GOT3 (cell line): ENCODE results near the gene ABCA8.
"Not testable (repeated sequence)": the region's sequence is repeated elsewhere in the genome, so short reads cannot be mapped to it uniquely, and the experiment has no call there.

Source experiments
- DNase-seq: peaks from one replicate; lab custom pipeline; 2025; ENCODE audit warnings: mixed read lengths; lab: John Stamatoyannopoulos, UW

ABCA8 gene

DNA sequence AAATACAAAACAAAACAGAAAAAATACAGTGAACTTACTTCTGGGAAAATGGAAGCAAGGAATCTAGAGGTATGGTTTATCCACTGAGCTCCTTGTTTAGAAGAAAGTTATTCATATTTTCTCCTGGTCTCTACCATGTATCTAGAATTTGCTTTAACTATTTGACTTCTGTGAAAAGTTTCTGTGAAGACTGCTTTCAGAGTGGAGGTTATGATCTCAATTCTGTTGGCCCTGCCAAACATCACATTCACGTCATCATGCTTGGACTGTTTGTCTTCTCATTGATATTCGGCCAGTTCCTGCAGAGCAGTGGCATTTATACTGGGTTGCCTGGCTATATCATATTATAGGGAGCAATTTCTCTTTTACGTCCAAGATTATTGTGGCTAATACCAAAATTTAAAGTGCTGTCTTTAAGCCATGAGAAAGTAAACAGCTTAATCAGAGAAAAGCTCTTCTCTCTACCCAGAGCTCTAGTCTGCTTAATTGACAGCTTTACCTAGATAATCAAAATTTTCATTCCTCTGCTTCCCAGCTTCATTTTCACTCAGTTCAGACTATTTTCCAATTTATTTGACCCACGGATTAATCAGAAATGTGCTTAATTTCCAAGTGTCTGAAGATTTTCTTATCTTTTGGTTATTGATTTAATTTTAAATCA, at the start of gene ABCA8:
Gene ABCA8, minus strand, starts transcription at position 212 of the 661 bp plus-strand sequence. CDS start 13,358 bp downstream, outside the sequence.
- DNase-seq, result no peak

DNA sequence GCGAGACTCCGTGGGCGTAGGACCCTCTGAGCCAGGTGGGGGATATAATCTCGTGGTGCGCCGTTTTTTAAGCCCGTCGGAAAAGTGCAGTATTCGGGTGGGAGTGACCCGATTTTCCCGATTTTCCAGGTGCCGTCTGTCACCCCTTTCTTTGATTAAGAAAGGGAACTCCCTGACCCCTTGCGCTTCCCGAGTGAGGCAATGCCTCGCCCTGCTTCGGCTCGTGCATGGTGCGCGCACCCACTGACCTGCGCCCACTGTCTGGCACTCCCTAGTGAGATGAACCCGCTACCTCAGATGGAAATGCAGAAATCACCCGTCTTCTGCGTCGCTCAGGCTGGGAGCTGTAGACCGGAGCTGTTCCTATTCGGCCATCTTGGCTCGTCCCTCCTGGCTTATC, 49.6 kb upstream of the ABCA8 start:
- DNase-seq, result not testable (repeated sequence)

- not testable (repeated sequence) for DNase-seq
Observed at GRCh38 chr17:68999743-69000142, 44.6 kb upstream of the ABCA8 start.

DNA sequence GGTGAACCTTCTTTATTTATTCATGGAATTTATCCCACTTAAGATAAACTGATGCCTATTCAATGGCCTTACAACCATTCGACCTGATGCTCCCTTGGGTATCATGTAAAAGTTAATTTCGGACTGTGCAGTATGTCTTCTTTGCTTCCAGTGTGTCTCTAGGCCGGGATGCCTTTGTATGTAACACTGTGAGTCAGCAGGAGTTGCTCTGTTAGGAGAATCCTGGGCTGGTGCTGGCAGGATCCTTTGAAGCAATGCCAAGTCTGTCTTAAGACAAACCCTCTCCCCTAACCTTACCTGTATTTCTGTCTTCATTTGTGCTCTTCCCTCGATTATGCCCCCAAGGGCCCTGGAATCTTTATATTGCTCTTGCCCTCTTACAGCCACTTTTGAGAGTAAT, 37.9 kb upstream of the ABCA8 start:
- DNase-seq, result no peak

DNA sequence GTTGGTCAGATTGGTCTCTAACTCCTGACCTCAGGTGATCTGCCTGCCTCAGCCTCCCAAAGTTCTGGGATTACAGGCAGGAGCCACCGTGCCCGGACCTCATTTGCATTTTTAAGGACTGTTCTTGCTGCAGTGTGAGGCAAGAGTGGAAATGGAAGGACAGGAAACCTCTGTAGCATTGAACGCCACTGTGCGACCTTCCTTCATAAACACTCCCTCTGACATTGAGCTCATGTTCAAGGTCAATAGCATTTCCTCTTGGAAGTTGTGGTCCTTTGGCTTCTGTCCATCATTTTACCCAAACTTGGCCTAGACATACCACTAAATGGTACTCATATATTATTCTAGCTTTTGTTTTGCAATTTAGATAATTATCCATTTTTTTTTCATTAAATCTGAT, 32.8 kb upstream of the ABCA8 start:
- no peak for DNase-seq

GRCh38 chr17:68981288-68981687, 26.1 kb upstream of the ABCA8 start:
- peak; percentile 45 for DNase-seq

DNA sequence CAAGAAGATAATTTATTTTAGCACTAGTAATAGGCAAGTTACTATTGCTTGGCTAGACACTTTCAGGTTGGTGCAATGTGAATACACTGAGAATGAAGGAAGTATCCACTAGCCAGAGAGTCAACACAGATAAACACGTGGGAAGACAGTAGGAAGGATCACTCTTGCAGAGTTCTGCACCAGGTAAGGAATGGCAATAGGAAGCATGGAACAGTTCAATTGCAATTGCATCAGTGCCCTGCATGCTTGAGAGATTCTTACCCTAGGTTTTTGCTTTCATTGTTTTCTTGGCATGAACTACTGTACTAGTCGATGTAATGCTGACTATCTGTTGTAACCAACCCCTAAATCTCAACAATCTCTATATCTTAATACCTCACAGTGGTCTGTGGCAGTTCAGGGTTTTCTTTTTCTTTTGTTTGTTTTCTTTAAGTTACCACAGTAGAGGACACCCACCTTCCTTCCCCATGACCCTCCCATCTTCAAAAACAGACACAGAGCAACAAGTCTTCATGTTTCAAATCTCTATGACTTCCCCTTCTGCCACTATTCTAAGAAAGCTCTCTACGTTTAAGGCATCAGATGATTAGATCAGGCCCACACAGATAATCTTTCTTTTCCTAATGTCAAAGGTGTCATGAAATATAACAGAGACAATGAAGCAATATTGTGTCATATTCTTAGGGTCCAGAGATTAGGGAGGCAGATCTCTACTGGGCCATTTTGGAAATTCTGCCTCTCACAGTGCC, 18.1 kb upstream of the ABCA8 start:
- no peak for DNase-seq

DNA sequence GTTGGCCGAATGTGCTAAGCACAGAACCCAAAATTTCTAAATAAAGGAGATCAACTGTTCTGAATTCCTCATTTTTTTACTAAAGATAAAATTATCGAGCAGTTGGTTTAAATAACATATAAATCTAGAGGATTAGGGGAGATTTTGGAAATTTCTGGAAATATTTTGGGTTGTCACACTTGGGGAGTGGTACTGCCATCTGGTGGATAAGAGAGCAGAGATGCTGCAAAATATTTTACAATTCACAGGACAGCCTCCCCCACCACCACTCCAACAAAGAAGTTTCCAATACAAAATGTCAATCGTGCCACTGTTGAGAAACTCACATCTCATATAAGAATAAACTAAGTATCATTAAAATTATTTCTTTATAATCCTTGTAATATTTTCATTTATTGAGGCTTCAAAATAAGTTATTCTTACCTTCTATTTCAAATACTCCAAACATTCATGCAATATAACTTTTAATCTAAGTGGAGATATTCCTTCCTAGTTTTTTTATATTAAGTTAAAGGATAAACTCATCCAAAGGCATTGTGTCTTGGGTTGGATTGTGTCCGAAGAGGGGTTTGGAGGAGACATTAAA, 17.0 kb upstream of the ABCA8 start:
- no peak for DNase-seq

- no peak for DNase-seq
Observed at GRCh38 chr17:68969101-68969500, 13.9 kb upstream of the ABCA8 start.

DNA sequence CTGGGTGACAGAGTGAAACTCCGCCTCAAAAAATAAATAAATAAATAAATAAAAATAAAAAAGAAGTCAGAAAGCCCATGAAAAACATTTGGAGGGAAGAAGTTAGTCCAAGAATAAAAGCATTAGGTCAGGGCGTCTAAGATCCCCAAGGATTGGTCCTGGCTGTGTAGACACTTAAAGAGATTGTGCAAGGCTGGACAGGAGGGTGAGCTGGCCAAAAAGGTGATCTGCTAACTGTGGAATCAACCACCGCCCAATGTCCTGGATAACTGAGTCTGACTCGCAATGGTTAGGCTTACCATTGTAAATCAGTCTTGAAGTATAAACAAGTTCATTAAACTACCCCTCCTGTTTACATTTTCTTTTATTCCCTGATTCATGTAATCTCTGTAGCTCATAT, 8.8 kb upstream of the ABCA8 start:
- DNase-seq, result no peak

DNA sequence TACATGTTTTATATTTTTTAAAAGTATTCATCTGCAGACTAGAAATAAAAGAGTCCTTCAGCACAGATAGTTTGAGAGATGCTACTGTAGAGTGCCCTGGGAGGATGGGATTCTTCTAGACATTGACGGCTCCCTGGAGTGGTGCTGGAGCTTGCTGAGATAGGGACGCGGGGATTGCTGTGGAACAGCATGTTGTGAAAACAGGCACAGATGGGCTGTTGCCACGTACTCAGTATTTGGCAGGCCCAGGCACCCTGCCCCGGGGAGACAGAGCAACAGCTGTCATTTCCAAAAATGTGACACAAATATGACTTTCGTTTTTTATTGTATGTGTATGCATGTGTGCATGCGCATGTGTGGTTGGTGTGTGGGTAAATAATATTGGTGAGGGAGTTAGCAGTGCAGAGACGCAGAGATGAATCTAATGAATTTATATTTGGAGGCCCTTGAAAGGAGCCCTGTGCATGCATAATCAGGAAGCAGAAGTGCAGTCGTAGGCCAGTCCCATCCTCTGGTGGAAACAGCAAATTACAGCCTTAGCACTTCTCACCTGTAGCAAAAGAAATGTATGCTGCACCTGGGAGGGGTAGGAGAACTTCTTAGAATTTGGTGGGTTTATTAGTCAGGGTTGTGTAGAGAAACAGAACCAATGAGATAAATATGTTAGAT, 6.2 kb upstream of the ABCA8 start:
- DNase-seq, result no peak

DNA sequence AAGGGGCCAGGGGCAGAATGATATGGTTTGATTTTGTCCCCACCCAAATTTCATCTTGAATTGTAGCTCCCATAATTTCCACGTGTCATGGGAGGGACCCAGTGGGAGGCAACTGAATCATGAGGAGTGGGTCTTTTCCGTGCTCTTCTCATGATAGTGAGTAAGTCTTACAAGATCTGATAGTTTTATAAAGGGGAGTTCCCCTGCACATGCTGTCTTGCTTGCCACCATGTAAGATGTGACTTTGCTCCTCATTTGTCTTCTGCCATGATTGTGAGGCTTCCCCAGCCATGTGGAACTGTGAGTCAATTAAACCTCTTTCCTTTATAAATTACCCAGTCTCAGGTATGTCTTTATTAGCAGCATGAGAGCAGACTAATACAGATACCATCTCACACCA, 3.9 kb upstream of the ABCA8 start:
- not testable (repeated sequence) for DNase-seq

GRCh38 chr17:68957944-68958343, 2.8 kb upstream of the ABCA8 start:
- DNase-seq, result no peak

DNA sequence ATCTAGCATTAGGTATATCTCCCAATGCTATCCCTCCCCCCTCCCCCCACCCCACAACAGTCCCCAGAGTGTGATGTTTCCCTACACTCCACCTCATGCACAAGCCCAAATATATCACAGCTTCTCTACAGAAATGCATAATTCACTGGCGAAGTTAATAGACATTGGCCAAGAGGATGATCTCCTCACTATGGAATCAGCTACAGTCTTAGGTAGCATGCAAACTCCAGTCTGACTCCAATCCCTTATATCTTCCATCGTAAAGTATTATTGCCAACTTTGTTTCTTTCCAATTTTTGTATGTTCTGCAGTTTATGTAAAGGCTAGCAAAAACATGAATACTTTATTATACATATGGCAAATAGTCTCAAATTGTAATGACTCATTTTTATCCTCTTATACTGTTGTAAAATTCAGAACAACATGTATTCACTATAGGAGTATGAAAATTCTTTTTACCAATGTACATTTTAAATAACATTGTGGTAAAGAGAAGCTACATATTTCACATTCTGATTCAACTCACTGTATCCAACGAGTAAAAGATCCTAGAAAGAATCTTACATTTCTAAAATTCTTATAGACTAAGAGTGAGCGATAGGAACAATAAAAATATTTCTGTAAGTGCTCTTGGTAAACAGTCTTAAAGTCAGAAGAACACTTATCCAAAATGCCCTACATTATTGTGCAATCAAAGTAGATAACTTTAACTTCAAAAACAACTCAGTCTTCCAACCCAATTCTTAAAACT, 871 bp downstream of the ABCA8 start:
- DNase-seq, result no peak

DNA sequence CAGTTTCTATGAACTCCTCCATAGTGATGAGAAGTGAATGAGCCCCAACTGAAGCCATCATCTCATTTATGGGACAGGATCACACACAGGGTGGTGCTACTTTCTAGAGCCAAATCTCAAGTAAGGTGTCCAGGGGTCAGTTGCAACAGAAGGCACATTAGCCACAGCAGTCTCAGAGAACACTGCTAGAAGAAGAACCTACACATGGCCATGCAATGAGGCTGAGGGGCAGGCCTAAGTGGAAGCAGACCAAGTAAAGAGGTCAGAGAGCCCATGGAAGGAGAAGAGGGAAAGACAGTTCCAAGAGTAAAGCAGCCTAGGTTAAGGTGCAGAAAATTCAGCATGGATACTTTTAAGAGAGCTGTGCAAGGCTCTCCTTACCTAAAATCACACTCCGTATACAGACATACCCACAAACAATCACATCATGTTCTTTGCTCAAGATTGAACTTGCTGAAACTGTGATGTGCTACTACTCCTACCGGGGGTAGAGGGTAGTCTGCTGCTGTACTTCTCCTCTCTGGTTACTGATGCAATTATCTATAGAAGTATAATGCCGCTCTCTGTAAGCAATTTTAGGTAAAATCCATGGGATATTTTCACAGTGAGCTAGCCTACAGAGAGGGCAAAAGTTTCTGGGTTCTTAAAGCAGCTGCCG, 1.7 kb downstream of the ABCA8 start:
- no peak for DNase-seq

DNA sequence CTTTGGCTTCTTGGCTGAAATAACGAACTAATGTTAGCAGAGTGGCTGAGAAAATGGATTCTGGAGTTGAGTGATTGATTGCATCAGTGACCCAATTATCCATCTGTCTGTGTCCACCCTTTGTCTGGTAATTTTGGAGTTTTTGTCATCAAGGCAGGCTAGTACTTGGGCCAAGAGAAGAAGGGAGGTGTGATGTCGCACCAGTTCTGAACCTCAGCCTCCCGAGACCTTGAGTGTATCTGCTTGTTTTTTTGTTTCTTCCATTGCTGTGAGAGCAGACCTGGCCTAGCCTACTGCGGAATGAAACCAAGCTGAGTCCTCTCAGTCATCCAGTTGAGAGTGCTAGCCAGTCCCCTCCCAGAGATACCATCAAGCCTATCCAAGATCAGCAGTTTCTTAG, 4.5 kb downstream of the ABCA8 start:
- DNase-seq, result no peak

GRCh38 chr17:68947868-68948267, 7.3 kb downstream of the ABCA8 start:
- DNase-seq, result not testable (repeated sequence)

GRCh38 chr17:68944435-68945035, 10.7 kb downstream of the ABCA8 start:
- no peak for DNase-seq

DNA sequence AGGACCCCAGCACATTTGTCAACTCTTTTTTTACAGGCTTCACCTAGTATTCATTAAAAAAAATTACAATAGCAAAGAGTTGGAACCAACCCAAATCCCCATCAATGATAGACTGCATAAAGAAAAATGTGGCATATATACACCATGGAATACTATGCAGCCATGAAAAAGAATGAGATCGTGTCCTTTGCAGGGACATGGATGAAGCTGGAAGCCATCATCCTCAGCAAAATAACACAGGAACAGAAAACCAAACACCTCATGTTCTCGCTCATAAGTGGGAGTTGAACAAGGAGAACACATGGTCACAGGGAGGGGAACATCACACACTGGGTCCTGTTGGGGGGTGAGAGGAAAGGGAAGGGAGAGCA, 11.4 kb downstream of the ABCA8 start:
- not testable (repeated sequence) for DNase-seq

DNA sequence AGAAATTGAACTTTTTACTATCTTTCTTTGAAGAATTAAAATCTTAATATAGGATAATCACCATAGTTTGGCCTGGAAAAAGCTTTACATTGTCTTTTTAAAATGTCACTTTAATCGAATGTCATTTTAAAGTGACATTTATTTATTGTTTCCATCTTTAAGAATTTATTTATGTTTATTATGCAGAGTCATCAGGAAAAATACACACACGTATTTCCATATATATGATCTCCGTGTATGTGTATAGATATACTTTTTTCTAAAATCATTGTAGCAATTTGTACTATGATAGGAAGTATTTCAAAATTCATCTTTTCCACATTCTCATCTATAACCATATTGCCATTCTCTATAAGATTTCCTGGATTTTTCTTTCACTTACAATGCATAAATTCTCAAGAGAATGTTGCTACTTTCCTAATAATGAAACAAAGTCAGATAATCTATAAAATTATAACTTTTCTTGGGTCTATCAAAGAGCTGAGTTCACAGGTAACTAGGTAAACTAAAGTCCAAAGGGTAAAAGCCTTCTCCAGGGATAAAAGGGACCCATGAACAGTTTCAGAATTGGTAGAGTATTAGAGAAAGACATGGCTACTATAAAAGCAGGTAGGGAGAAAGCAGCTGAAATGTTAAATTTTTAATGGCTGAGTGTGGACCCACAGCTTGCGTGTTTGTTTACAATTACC, 11.9 kb downstream of the ABCA8 start:
- no peak for DNase-seq
